H54 (cell line): Measurements from ENCODE around the gene GSDME.
"Not testable (repeated sequence)": the region's sequence is repeated elsewhere in the genome, so short reads cannot be mapped to it uniquely, and the experiment has no call there.

Experiments
- DNase-seq: peaks from one replicate; pipeline ENCODE4 v3.0.0; 2011; ENCODE audit warnings: low spot score, mixed read lengths; ENCODE audit not compliant: insufficient read length
- FAIRE-seq: peaks from 3 replicates; lab custom pipeline; 2011; peaks lifted over from hg19 to GRCh38; lab: Jason Lieb, UNC
- POLR2A ChIP-seq: IDR thresholded peaks from 2 replicates; pipeline ENCODE4 v1.6.1; 2011; ENCODE audit warnings: low read depth, mild to moderate bottlenecking, low read length

Gene GSDME

DNA sequence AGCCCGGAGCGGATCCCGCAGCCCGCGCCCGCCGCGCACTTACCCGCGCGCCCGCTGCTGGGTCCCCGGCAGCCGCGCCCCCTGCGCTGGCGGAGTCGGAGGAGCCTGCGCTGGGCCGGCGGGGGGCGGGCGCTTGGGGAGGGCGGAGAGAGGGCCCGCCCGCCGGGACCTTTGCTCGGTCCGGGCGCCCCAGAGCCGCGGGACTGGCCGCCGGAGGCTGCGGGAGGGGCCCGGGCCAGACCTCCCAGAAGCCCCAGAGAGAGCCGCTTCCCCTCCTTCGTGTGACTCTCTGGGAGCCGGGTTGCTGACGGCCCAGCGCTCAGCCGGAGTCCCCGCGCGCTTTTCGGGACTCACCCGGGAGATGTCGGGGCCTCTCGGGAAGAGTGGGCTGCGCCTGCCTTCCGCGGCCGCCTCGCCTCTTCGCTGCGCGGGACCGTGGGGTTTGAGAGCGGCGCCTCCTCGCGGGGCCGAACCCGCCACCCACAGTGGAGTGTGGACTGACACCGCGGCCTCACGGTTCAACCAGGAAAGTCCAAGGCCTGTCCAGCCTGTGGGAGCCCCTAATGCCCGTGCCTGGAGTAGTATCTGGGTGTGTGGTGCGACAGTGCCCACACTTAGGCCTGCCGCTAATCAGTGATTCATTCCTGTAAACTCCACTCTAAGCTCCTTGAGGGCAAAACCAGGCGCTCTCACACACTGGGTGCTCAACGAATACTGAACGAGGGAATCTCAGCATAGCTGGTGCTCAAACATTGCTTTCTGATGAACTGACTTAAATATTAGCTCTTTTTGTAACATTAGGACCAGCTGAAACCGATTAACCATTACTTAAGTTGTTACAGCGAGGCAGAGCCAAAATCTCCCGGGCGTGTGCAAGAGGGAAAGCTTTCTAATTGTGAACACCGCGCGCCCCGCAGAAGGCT, at the start of gene GSDME:
TSS of gene GSDME (minus strand) at position 112 of the 923 bp plus-strand sequence. CDS start 7,690 bp downstream, outside the sequence.
- TF ChIP-seq POLR2A, result peak; percentile 58
- DNase-seq, result peak; percentile 87
- FAIRE-seq, result no peak

DNA sequence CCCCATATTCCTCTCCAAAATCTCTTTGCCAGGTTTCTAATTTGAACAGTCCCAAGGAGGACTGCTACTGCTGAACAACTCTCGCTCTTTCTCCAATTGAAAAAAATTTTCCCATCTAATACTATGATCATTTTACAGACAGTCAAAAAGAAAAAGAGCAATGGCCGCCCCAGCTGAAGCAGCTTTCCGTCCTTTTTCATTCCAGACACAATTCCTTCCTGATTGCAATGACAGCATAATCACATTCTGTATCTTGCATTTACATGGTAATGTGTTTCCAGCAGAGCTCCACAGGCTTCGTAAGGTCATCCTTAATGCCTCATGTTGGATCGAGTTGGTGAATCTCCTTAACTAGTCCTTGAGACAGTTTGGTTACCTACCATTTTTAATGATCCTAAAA, 45.0 kb upstream of the GSDME start:
- no peak for TF ChIP-seq POLR2A
- FAIRE-seq (peak; percentile 45), DNase-seq (no peak)

DNA sequence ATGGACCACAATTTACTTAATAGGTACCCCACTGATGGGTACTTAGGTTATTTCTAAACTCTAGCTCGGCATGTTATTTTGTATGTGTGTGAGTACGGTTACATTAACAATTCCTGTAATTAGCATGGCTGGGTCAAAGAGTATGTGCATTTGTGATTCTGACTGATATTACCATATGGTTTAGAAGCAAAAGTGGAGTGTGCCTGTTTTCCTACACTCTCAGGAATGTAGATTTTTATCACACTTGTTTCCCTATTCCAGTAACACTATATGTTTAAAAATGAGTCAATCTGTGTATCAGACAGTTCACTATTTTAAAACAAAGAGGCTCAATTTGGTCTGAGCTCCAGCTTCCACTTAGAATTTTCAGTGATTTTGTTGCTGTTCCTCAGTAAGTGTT, 44.6 kb upstream of the GSDME start:
- FAIRE-seq (no peak), DNase-seq (no peak)
- TF ChIP-seq POLR2A, result no peak

DNA sequence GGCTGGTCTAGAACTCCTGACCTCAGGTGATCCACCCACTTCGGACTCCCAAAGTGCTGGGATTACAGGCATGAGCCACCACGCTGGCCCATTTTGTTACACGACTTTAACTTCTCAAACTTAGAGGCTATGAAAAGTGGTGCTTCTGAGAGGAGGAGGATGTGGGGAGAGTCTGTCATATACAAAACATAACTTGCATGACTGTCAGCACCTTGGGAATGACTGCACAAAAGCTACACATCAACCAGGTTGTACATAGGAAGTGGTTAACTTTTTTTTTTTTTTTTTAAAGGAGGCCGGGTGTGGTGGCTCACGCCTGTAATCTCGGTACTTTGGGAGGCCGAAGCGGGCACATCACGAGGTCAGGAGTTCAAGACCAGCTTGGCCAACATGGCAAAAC, 43.4 kb upstream of the GSDME start:
- no peak for TF ChIP-seq POLR2A
- DNase-seq (no peak), FAIRE-seq (no peak)

DNA sequence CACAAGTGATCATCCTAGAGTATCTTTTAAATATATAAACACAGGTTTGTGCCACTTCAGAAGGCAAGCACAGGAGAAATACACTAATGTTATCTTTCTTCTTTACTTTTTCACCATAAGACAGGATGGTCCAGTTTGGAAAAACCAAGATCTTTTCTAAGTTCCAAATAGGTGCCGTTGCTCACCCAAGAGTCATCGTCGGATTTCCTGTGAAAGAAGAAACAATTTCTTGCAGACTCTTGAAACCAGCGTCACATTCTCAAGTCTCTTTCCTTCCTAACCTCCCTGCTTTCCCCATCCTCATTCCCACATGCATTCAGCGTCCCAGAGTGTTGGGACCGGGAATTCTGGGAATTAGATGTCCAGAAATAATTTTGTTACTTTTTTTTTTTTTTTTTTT, 42.8 kb upstream of the GSDME start:
- no peak for DNase-seq
- TF ChIP-seq POLR2A, result no peak
- no peak for FAIRE-seq

DNA sequence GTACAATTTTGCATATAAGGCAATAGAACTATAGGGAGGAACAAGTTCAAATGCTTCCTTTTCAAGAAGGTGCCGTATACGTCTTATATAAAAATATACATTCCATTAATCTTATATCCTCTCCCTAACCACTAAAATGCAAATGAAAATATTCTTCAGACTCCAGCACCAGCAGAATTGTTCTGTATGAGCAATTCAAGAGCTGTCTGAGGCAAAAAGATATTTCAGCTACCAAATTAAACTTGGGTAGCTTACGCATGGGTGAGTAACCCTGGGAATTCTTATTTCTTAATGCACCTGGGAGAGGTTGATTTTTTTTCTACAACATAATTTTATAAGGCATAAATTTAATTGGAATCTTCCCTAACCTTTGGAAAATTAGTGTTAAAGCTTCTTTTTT, 42.2 kb upstream of the GSDME start:
- FAIRE-seq (no peak), DNase-seq (no peak)
- no peak for TF ChIP-seq POLR2A

DNA sequence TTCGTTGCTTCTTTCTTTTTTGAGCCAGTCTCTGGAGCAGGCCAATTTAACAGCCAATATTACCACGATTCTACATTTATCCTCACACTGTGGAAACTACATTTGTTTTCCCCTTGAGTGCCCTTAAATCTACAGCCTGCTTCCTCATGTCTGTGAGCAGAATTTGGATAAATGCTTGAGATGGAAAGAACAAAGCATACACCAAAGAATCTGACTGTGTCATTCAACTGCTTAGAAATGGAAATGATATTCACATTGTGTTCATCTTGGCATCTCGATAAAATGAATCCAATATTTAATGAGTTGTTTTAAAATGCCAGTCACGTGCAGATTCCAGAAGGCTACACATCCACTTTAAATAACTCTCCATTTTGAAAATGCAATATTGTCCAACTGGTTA, 41.0 kb upstream of the GSDME start:
- DNase-seq (no peak), FAIRE-seq (no peak)
- TF ChIP-seq POLR2A, result no peak

DNA sequence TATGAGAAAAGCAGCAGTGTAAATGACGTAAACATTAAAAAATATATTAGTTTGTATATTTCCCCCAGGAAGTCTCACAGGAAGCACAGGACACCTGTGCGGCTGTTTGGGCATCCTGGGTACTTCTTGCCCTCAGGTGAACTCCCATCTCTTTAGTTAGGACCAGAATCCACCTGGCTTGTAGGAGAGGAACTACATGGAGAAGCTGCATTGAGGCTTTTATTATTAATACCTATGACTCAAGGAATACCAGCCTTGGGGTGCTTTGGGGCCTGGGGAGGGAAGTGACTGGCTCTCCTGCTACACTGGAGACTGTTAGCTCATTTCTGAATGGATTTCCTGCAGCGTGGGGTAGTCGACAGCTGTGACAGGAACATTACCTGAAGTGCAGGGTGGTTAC, 40.0 kb upstream of the GSDME start:
- TF ChIP-seq POLR2A, result no peak
- DNase-seq, result no peak
- FAIRE-seq, result no peak

DNA sequence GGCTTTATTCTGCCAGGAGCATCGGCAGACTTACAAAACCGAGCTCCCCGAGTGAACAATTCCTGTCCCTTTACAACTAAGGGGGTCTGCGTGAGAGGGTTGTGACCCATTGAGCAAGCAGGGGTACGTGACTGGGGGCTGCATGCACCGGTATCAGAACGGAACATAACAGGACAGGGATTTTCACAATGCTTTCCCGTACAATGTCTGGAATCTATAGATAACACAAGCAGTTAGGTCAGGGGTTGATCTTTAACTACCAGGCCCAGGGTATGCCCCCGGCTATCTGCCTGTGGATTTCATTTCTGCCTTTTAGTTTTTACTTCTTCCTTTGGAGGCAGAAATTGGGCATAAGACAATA, 38.1 kb upstream of the GSDME start:
- FAIRE-seq, result no peak
- TF ChIP-seq POLR2A, result no peak
- DNase-seq, result no peak

DNA sequence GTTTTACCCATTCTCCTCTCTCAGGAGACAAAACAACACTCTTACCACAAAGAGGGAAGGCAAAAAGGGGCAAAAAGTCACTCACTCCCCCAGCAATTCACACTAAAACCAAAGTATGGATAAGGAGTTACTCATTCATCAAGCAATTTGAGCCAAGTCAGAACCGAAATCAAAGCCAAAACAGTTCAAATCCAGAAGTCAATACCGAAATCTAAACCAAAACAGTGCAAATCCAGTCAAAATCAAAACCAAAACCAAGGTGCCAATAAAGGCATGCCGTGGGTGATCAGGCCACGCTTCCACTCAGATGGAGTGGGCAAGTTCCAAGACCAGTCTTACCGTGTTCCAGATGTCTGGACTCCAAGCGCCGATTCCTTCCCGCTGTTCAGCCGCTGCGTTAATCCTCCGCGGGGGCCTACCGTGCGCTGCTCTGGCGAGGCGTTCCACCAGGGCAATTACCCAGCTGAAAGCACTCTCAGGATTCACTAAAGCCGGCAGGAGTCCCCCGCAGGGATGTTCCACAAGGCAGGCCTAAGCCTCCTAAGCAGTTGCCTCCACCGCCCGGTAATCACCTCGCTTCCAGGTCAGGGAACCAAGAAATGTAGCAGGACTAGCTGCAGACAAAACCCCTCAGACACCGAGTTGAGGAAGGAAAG, 37.6 kb upstream of the GSDME start:
- DNase-seq, FAIRE-seq: not testable (repeated sequence)

DNA sequence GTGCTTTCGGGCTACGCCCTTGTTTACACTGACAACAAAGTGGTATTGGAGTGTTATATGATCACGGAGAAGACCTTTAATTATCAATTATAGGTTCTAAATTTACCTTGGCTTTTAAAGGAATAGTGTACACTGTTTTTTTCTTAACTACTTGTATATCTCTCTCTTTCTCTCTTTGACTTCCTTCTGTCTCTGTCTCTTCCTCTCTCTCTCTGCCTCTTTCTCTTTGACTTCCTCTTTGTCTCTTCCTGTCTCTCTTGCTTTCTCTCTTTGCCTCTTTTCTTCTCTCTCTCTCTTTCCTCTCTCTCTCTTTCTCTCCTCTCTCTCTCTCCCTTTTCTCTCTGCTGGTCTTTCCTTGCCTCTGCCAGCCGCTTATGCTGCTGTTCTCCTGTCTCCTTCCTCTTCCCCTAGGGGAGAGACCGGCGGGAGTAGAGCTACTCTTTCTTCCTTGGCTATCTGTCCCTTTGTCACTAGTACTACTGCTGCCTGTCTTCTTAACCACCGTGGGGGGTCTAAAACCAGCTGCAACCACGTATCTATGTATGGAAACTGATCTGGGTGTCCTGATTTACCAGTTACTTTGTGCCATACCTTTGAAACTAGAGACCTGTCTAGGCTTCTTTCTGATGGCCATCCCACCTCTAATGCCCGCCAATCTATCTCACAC, 36.9 kb upstream of the GSDME start:
- no peak for FAIRE-seq
- DNase-seq, result no peak
- TF ChIP-seq POLR2A, result no peak

DNA sequence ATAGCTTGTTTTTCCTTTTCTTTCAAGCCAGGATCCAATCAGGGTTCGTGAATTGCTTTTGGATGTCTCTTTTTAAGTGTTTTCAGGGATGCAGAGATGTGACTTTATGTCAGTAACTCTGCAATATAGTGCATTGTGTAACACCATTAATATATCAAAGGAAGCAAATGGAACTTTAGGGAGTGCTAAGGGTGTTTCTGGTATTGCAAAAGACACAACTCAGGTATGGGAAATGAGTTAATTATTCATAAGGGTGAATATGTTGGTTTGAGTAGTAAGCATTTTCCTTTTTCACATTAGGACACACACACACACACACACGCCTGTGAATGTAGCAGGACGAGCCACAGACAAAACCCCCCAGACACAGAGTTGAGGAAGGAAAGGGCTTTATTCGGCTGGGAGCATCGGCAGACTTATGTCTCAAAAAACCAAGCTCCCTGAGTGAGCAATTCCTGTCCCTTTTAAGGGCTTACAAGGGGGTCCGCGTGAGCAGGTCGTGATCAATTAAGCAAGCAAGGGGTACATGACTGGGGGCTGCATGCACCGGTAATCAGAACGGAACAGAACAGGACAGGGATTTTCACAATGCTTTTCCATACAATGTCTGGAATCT, 31.8 kb upstream of the GSDME start:
- TF ChIP-seq POLR2A, result no peak
- no peak for DNase-seq
- no peak for FAIRE-seq

DNA sequence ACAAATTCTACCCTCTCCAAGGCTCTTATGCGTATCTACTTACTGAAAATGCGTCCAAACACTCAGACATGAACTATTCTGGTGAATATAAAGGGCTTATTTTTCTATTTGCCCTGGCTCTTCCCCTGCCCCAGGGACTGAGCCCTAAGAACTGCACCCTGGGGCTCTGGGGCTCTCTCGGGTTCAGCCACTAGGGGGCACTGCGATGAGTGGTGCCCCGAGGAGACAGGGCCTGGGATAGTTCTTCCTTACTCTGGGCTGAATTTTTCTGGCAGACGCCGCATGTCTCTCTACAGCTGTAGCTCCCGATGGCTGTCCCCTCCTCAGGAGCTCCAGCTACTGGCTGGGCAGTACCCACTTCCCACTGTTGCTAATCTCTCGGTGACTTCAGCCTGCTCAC, 30.8 kb upstream of the GSDME start:
- FAIRE-seq, result no peak
- no peak for TF ChIP-seq POLR2A

DNA sequence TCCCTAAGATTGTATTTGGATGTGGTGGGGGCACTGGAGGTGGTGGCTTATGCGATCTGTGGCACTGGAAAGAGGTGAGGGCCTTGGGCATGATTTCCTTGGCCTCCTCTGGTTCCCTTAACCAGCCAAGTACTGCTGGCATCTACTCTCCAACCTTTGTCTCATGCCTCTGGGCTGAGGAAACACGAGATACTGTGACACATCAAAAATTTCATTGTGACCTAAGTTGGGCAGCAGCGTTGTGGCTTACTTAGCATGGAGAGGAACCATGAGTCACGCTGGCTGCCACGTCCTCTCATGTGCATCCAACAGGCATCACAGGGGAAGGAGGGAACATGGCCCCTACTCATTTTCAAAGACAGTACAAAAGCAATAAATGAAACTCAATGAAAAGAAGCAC, 29.7 kb upstream of the GSDME start:
- FAIRE-seq (peak; percentile 94), DNase-seq (peak; percentile 89)
- TF ChIP-seq POLR2A, result no peak

More for the DNA sequence above, 30.8 kb upstream of the GSDME start:
- DNase-seq, result no peak
